Rectal smooth muscle tissue (tissue), 1 donor: ENCODE results near the gene CUTC.

Experiments used
- H3K27ac ChIP-seq: one replicate; pipeline ENCODE4 v1.7.0; 2013; ENCODE audit warnings: low read depth, low read length, inconsistent platforms
- H3K27me3 ChIP-seq: one replicate; pipeline ENCODE4 v1.7.0; 2013; ENCODE audit warnings: low read length; ENCODE audit not compliant: control insufficient read depth, insufficient read depth
- H3K36me3 ChIP-seq: one replicate; pipeline ENCODE4 v1.7.0; 2013; ENCODE audit warnings: low read length; ENCODE audit not compliant: control insufficient read depth, insufficient read depth
- H3K4me1 ChIP-seq: one replicate; pipeline ENCODE4 v1.7.0; 2013; ENCODE audit warnings: low read length; ENCODE audit not compliant: control insufficient read depth, insufficient read depth
- H3K4me3 ChIP-seq: one replicate; pipeline ENCODE4 v1.7.0; 2013; ENCODE audit warnings: low read length
- H3K9ac ChIP-seq: one replicate; pipeline ENCODE4 v1.7.0; 2013; ENCODE audit warnings: low read length

CUTC gene

DNA sequence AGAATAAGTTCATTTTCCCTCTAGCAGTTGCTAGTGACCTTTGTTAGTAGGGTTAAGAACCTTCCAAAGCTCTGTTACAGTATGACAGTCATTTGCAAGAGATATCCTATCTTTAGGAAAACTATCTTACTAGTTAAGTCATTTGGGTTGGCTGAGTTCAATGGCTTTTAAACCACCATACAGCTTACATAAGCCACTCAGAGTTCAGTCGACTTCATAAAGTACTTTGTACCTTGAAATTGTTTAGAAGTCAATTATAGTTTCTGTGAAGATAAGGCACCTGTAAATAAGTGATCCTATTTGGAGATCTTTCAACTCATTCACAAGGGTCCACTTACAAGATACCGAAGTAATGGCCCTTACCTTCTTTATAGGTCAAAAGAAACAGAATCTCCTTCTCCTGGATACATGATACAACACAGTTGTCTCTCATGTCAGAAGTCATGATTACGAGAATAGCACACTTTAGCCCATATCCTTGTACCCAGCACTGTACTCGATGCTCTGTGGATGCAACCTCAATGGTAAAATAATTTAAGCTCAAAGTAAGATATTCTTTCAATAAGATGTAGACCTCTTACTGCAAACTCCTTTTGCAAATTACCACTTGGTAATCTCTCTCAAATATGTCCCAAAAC lies 38.5 kb downstream of the CUTC start:
- H3K9ac ChIP-seq = no peak overlapping the region
- H3K27me3 ChIP-seq = no peaks in the 10 kb centered on the region
- no peaks in the 10 kb centered on the region for H3K36me3 ChIP-seq
- no peak overlapping the region for H3K27ac ChIP-seq
- no peaks in the 10 kb centered on the region for H3K4me1 ChIP-seq
- no peak overlapping the region for H3K4me3 ChIP-seq

DNA sequence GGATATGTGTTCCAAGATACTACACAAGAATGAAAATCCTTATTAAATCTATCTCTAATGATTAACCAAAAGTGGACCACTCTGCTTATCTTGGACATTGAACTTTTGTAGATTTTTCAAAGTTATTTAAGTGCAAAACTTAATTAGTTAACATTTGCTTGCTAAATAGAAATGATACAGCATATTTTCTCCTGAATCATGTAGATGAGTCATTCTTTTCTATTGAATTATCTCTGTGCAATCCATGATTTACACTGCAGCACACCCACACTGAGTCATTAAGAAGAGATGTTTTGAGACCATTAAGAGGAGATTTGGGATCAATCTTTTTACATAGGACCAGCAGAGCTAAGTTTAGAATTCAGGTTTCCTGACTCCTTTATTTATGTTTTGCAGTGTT lies 43.8 kb downstream of the CUTC start:
- Histone ChIP-seq H3K36me3 (no peaks in the 10 kb centered on the region), H3K9ac (no peak overlapping the region), H3K4me1 (peaks cover 4% of the 10 kb centered on the region), H3K4me3 (no peak overlapping the region), H3K27me3 (no peaks in the 10 kb centered on the region), H3K27ac (no peak overlapping the region)

DNA sequence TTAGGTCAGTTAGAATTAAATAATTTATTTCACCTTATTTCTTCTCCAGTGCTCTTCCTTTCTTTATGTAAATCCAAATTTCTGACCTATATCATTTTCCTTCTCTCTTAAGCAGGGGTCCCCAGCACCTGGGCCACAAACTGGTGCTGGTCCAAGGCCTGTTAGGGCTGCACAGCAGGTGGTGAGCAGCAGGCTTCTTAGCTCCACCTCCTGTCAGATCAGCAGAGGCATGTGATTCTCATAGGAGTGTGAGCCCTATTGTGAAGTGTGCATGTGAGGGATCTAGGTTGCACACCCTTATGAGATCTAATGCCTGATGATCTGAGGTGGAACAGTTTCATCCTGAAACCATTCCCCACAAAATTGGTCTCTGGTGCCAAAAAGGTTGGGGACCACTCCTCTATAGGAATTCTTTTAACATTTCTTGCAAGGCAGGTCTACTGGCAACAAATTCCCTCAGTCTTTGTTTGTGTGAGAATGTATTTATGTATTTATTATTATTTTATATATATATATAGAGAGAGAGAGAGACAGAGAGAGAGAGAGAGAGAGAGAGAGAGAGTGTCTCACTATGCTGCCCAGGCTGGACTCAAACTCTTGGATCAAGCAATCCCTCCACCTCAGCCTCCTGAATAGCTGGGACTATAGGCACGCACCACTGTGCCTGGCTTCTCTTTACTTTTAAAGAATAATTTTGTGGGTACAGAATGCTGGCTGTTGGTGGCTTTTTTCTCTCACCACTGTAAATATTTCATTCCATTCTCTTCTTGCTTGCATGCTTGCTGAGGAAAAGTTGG lies 46.1 kb downstream of the CUTC start:
- Histone ChIP-seq H3K36me3 (no peaks in the 10 kb centered on the region), H3K27ac (no peak overlapping the region), H3K27me3 (no peaks in the 10 kb centered on the region), H3K9ac (no peak overlapping the region), H3K4me3 (no peak overlapping the region), H3K4me1 (peaks cover 4% of the 10 kb centered on the region)

DNA sequence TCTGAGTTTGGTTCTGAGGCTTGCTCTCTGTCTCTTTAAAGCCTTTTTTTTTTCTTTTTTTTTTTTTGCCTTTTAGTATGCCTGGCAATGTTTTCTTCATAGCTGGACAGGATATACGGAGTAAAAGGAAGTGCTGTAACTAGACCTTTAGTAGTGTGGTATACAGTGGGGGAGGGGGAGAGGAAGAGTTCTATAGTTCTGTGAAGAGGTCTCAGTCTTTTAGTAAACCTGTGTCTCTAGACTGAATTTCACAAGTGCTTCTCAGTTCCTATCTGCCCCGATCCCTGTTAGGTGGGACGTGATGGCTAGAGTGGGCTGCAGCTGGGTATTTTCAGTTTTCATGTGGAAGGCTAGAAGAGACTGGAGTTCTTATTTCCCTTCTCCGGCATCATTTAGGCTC lies 47.3 kb downstream of the CUTC start:
- Histone ChIP-seq H3K9ac (no peak overlapping the region), H3K4me3 (peak overlapping the region; percentile 11), H3K27me3 (no peaks in the 10 kb centered on the region)

DNA sequence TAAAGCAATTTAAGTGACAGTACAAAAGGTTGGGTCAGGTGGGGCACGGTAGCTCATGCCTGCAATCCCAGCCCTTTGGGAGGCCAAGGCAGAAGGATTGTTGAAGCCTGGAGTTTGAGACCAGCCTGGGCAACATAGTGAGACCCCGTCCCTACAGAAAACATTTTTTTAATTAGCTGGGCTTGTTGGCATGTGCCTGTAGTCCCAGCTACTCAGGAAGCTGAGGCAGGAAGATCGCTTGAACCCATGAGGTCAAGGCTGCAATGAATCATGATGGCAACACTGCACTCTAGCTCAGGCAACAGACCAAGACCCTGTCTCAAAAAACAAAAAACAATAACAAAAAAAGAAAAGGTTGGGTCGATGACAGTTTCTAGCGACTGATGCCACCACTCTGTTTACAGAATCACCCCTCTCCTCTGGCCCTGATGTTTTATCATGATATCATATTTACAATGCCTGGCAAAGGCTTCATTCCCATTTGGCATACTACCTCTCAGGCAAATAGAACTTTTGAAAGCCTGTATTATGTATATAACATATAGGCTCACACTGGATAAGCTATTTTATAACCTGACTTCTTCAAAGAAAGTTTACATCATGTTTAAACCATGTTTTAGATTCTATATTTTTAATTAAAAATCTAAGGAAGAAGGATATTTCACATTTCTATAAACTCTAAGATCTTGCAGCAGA lies 49.8 kb downstream of the CUTC start:
- Histone ChIP-seq H3K4me1 (peaks cover 4% of the 10 kb centered on the region), H3K36me3 (no peaks in the 10 kb centered on the region), H3K27ac (no peak overlapping the region), H3K27me3 (no peaks in the 10 kb centered on the region), H3K4me3 (no peak overlapping the region), H3K9ac (no peak overlapping the region)

More for the DNA sequence above, 47.3 kb downstream of the CUTC start:
- H3K36me3 ChIP-seq = no peaks in the 10 kb centered on the region
- H3K4me1 ChIP-seq = peaks cover 4% of the 10 kb centered on the region
- peak overlapping the region; percentile 12 for H3K27ac ChIP-seq

DNA sequence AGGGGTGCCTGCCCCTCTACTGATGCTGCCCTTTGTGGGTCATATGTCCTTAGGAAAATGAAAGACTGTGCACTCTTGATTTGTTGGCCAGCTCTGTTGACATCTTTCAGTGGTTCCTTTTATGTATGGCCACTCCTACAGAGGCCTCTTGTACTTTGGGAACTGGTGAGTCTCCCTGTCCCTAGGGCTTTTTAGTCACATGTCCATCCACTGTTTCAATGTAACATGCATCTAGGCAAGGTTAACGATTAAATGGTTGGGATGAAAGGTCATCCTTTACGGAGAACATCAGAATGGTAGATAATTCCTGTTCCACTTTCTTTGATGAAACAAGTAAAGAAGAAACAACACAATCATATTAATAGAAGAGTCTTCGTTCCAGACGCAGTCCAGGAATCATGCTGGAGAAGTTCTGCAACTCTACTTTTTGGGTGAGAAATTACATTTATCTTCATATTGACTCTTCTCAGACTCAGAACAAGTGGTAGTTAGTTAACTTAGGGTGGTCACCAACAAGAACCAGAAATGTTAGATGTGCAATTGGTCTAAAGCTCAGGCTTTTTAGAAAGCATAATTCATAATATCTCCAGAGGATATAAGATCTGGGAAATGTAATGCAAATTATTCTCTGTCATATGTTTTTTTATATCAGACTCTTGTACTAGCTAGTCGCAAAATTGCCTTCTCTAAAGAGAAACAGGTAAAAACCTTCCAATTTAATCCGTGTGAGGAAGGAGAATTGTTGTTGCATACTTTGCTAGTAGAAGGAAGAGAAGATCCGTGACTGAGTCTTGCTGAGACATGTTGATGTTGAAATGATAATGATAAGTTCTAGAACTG lies 50.6 kb downstream of the CUTC start, which contains the start of gene ABCC2:
Gene ABCC2, plus strand, starts transcription at position 194 of the 840 bp plus-strand sequence. Its CDS starts 205 bp downstream, at position 399.
- Histone ChIP-seq H3K27ac (no peak within 1 kb of the TSS), H3K27me3 (no peaks in the 10 kb centered on the region), H3K4me3 (no peak within 1 kb of the TSS), H3K4me1 (peaks cover 4% of the 10 kb centered on the region), H3K9ac (no peak within 1 kb of the TSS), H3K36me3 (no peaks in the 10 kb centered on the region)

DNA sequence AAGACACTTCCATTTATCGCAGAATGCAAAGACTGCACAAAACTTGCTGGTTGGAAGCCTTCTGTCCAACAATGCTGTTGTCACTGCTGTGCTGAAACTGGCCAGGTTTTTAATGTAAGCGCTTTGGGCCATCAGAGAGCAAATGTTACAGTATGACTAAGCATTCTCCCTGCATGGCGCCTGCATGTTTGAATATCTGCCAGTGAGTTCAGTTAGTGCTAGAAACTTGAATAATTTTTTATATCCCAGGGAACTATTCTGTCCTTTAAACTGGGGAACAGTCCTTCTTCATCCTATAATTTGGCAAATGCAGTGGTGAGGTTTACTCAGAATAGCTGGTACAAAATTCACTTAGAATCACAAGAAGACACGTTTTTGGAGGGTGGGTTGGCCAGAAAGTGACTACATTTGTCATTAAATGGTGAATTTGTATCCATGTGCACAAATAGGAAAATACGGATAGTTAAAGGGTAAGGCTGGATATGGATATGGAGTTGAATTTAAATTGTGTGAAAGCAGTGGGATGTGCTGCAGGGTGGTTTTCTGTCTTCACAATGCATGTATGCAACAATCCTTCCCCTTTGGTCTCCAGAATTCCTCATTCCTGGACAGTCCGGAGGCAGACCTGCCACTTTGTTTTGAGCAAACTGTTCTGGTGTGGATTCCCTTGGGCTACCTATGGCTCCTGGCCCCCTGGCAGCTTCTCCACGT lies 52.1 kb downstream of the CUTC start:
- Histone ChIP-seq H3K4me1 (peaks cover 4% of the 10 kb centered on the region), H3K27me3 (no peaks in the 10 kb centered on the region), H3K36me3 (no peaks in the 10 kb centered on the region), H3K27ac (no peak overlapping the region), H3K4me3 (no peak overlapping the region), H3K9ac (no peak overlapping the region)

DNA sequence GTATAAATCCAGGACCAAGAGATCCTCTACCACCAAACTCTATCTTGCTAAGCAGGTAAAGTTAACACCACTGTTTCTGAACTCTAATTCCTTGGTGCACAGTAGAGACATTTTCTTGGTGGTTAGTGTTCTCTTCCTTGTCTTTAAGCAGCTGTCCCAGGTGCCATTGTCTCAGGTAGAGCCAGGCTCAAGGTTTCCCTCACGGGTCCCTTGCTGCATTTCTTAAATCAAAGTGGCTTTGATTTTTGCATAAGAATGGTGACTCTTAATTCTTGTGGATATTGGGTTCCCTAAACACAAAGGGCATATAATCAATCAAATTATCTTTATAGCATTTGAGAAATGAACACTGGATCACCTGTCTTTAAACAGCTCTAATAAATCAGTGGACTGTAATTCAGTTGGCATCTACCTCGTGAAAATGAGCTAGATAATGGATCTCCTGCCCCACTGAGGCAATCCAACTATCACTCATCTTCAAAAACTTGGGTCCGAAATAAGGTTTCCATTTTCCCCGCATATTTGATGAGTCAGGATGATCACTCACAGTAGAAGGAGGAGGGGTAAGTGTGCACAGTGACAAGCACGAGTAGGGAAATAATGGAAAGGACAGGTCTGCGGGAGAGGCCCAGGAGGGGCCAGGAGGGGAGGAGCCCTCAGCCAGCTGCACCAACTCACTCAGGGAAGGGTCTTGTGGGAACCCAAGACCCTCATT lies 52.9 kb downstream of the CUTC start:
- Histone ChIP-seq H3K27ac (no peak overlapping the region), H3K4me3 (no peak overlapping the region), H3K4me1 (no peaks in the 10 kb centered on the region), H3K27me3 (no peaks in the 10 kb centered on the region), H3K9ac (no peak overlapping the region), H3K36me3 (no peaks in the 10 kb centered on the region)

DNA sequence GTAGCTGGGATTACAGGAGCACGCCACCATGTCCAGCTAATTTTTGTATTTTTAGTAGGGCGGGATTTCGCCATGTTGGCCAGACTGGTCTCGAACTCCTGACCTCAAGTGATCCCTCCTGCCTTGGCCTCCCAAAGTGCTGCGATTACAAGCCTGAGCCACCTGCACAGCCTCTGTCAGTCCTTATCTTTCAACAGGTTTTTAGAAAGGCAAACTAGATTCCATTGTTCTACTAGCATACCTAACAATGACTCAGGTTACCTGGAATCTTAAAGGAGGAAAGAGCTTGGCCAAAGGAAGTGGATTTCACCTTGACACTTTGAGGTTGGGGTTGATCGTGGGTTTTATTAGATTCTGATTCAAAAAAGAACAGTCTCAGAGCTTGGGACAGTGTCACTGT lies 53.6 kb downstream of the CUTC start:
- H3K27ac ChIP-seq = no peak overlapping the region
- H3K4me1 ChIP-seq = no peaks in the 10 kb centered on the region

DNA sequence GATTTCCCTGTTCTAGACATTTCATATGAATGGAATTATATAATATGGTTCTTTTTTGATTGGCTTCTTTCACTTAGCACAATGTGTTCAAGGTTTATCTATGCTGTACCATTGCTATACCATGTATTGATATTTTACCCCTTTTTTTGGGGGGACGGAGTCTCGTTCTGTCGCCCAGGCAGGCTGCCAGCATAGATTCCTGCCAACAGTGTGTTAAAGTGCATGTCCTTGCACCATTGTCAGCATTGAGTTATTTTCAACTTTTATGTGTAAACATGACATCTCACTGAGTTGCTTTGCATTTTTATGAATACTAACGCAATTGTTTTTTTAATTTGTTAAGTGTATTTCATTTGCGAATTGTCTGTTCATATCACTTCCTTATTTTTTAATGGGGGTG lies 55.3 kb downstream of the CUTC start:
- Histone ChIP-seq H3K27ac (no peak overlapping the region), H3K27me3 (no peaks in the 10 kb centered on the region), H3K36me3 (no peaks in the 10 kb centered on the region)

More for the DNA sequence above, 53.6 kb downstream of the CUTC start:
- Histone ChIP-seq H3K27me3 (no peaks in the 10 kb centered on the region), H3K9ac (no peak overlapping the region), H3K4me3 (no peak overlapping the region), H3K36me3 (no peaks in the 10 kb centered on the region)

DNA sequence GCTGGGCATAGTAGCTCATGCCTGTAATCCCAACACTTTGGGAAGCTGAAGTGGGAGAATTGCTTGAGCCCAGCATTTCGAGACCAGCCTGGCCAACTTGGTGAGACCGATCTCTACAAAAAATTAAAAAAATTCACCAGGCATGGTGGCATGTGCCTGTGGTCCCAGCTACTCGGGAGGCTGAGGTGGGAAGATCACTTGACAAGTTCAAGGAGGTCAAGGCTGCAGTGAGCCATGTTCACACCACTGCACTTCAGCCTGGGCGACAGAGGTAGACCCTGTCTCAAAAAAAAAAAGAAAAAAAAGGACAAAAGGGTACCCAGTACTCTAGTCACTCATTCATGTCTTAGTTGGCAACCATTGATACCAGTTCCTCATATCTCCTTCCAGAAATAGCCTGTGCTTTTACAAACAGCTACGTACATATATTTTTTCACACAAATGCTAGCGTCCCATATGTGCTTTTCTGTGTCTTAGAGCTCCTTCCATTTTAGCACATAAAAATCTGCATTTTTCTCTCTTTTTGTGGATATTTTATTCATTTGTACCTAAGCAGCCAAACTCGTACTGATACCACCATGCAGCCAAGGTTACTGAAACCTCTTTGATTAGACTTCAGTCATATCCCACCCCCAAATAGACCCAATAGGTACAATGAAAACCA lies 55.9 kb downstream of the CUTC start:
- H3K9ac ChIP-seq = no peak overlapping the region

More for the DNA sequence above, 55.3 kb downstream of the CUTC start:
- Histone ChIP-seq H3K4me1 (no peaks in the 10 kb centered on the region), H3K4me3 (no peak overlapping the region), H3K9ac (no peak overlapping the region)

More for the DNA sequence above, 55.9 kb downstream of the CUTC start:
- no peaks in the 10 kb centered on the region for H3K36me3 ChIP-seq
- H3K27me3 ChIP-seq = no peaks in the 10 kb centered on the region
- H3K4me3 ChIP-seq = no peak overlapping the region
- no peaks in the 10 kb centered on the region for H3K4me1 ChIP-seq
- H3K27ac ChIP-seq = peak overlapping the region; percentile 11
